ENCODE data around the gene PNMT.

DNA sequence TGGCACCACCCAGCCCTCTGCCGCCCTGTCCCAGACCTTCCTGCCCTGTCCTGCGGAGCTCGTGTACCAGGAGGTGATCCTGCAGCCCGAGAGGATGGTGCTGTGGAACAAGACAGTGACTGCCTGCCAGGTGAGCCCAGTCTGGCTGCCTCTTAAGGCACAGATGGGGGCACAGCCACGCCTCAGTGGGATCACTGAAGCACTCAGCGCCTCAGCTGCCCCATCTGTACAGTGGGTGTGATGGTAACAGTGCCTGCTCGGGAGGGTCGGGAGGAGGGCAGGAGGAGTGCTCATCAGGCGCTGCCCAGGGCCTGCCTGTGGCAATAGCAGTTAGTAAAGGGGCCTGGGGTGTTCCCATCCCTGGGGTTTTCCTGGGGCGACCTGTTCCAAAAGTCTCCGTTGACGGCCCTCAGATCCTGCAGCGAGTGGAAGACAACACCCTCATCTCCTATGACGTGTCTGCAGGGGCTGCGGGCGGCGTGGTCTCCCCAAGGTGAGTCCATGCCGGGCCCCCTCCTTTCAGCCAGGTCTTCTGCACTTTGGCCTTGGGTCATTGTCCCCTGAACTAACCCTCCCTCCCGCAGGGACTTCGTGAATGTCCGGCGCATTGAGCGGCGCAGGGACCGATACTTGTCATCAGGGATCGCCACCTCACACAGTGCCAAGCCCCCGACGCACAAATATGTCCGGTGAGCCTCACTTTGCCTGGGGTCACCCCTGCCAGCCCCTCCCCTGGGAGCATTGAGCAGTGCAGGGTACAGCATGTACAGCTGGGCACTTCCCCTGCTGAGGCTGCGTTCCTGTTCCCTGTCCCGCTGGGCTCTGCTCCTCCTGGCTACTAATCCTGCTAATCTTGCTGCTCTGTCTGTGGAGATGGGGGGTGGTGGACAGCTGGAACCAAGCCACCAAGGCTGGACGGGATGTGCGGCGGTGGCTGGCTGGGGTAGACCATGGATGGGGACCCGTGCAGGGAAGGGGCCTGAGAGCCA, 7.6 kb upstream of the PNMT start:
- TF ChIP-seq CTCF (conservative IDR thresholded peaks at IDR 0.05; ENCODE audit: low read length) (no peak), EZH2phosphoT487 (IDR thresholded peaks at IDR 0.05; ENCODE audit: borderline replicate concordance, low read depth, low read length) (no peak)
